ENCODE data around the gene ZNF747.

GRCh38 chr16:30484887-30485286 is 49.8 kb downstream of the ZNF747 start:
- no peak for TF ChIP-seq POLR2A (IDR thresholded peaks at IDR 0.05)
- no peak for TF ChIP-seq CTCF (IDR thresholded peaks at IDR 0.05)
